Melanocyte of skin (primary cell): ENCODE measurements around the gene OR6X1. TPM values are rescaled to one million over a fixed set of nuclear protein-coding genes. Genes with fewer than 3 reads are reported as not detected.

Experiments used
- small RNA-seq, 2 donors: library from RNA; depleted of rRNA; stranded (forward); fragments of <200 nt; gene quantifications; one replicate each; pipeline ENCODE3, GENCODE V24; 2012
- total RNA-seq, 2 donors: library from RNA; depleted of rRNA; stranded (reverse); fragments of >200 nt; gene quantifications; 2 replicates each; pipeline ENCODE4 v1.2.3, GENCODE V29; 2012

Gene OR6X1
- total RNA-seq = not detected

GRCh38 chr11:123754101-123754568 is at the start of gene OR6X1:
Gene OR6X1, minus strand, starts transcription at chr11:123754518. Its CDS starts 0 bp downstream, at chr11:123754518.

DNA sequence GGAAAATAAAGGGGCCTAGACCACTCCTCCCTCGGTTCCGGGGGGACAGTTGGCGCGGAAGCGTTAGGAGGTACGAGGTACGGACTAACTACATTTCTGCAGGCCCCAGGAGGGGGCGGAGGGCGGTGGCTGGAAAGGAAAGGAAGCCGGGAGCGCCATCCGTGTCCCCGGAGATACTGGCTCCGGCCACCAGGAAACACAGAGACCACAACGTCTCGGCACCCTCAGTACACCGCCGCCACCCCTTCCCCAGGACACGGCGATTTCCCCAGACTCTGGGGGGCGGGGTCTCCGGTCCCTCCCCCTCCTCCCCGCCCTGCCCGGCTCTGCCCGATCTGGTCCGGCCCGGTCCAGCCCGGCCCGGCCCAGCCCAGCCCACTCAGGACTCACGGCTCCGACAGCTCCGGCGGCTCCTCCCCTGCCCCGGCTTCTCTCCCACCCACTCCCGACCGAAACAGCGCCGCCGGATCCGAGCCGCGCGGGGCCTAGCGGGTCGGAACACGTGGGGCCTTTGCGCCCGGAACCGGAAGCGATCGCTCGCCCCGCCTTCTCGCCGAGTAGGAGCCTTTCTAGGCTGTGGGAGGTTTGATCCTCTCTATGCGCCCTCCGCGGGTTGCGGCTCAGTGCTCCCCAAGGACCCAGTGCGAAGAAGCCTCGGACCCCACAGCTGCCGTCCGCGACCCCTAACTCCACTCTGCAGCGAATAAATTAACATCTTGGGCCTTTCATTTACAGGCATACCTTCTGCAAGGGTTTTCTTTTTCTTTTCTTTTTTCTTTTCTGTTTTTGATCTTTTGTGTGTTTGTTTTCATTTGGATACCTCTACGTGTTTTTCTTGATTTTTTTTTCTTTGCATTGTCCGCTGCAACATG is 12.9 kb downstream of the OR6X1 start, which contains the start of gene ZNF202:
Gene ZNF202, minus strand, starts transcription at position 502 of the 872 bp plus-strand sequence. CDS start 10,772 bp downstream, outside the sequence.

Small RNA genes within 50 kb of the gene (small RNA-seq; reads per million reads assigned to genes)
- gene RNU1-21P = 0.23 to 0.39 reads per million in 2 donors

Other genes with a start within 250 kb of the OR6X1 start
- gene SCN3B, start 99.9 kb downstream of the OR6X1 start, total RNA-seq = under 1 TPM; under 0.01 TPM
- 1 to 10 TPM; 4.1 to 7.3 TPM for gene ZNF202, start 12.9 kb downstream of the OR6X1 start, total RNA-seq
- not detected for gene OR6M1, start 51.8 kb upstream of the OR6X1 start, total RNA-seq
- gene TMEM225, start 131.2 kb upstream of the OR6X1 start, total RNA-seq = not detected
- not detected for gene OR8D4, start 147.6 kb upstream of the OR6X1 start, total RNA-seq
- not detected for gene OR4D5, start 185.1 kb upstream of the OR6X1 start, total RNA-seq
- gene OR6T1, start 189.3 kb upstream of the OR6X1 start, total RNA-seq = not detected
- gene OR10S1, start 223.3 kb upstream of the OR6X1 start, total RNA-seq = not detected
- gene OR10G6, start 240.6 kb upstream of the OR6X1 start, total RNA-seq = not detected